SW480 (cell line): ENCODE results near the gene MAT2A.
"Not testable (repeated sequence)": the region's sequence is repeated elsewhere in the genome, so short reads cannot be mapped to it uniquely, and the experiment has no call there.

Experiments
- DNase-seq: peaks from one replicate; pipeline ENCODE4 v3.0.0-alpha.2; 2016; ENCODE audit warnings: low spot score

Gene MAT2A

GRCh38 chr2:85524336-85524908 is 14.5 kb upstream of the MAT2A start:
- DNase-seq, result no peak

DNA sequence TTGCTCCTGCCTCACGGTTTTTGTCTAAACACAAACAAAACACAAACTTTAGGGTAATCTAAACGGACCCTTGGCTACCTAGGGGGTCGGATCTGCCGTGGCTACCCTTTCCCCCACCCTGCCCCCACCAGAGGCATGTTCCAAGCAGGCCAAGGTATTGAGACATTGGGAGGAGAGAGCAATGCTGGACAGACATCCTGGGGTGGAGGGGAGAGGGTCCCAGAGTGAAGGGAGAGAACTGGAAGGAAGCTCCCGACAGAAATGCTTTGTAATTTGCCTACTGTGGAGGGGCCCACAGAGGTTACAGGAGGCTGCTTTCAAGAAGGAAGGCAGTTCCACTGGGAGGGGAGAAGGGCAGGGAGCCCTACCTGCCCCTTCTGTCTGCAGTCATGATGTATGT is 13.9 kb upstream of the MAT2A start:
- DNase-seq, result no peak

DNA sequence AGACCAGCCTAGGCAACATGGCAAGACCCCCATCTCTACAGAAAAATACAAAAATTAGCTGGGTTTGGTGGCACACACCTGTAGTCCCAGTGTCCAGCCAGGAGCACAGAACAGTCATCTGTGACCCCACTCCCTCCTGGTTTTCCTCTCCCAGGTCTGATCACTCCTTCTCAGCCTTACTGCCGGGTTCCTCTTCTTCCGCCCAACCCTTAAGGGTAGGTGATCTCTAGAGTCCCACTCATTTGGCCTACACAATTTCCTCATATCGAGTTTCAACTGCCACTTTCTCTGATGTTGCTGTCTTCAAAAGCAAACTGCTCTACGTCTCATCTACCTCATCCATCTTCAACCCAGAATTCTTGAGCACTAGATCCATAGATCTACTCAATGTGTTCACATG is 13.4 kb upstream of the MAT2A start:
- no peak for DNase-seq

- no peak for DNase-seq
These were observed 11.2 kb upstream of the MAT2A start for GRCh38 chr2:85527787-85528186.

DNA sequence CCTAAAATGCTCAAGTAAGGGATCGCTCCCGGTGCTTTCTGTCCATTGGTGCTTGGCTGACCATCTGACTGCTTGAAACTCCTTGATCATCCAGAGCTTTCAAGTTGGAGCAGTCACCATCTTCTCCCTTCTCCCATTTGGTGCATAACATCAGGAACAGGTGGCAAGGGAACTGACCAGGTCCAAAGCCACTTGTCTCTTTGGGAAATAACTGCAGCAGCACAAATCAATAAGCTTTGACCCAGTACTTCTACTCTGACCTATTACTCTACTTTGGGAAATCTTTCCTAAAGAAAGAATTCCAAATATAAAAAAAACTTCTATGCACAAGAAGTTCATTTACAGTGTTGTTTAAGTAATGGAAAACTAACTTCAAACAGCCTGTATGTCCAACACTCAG is 10.6 kb upstream of the MAT2A start:
- DNase-seq, result no peak

DNA sequence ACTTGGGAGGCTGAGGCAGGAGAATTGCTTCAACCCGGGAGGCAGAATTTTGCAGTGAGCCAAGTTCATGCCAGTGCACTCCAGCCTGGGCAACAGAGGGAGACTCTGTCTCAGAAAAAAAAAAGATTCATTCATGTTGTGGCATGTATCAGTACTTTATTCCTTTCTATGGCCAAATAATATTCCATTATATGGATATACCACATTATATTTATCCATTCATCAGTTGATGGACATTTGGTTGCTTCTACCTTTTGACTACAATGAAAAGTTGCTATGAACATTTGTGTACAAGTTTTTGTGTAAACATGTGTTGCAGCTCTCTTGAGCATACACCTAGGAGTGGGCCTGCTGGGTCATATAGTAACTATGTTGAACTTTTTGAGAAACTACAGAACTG is 9.2 kb upstream of the MAT2A start:
- DNase-seq, result no peak

DNA sequence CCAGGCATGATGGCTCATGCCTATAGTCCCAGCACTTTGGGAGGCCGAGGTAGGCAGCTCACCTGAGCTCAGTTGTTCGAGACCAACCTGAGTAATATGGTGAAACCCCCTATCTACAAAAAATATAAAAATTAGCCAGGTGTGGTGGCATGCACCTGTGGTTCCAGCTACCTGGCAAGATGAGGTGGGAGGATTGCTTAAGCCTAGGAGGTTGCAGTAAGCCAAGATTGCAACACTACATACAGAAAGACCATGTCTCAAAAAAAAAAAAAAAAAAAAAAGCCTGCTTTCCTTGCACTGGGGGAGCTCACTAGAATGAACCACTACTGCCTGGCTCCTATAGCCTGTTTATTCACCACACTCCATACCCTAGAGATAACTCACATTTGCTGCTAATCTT is 7.4 kb upstream of the MAT2A start:
- no peak for DNase-seq

DNA sequence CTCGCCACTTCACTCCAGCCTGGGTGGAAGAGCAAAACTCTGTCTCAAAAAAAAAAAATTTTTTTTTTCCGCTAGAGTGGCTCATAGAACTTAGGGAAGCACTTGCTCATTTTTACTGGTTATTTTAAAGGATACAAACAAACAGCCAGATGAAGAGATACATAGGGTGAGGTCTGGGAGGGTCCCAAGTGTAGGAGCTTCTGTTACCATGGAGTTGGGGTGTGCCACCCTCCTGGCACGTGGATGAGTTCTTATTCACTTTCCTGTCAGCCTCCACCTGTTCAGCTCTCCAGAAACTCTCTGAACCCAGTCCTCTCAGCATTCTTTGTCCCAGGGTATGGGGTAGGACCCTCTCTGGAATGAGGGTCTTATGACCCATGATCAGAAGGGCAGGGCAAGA is 4.9 kb upstream of the MAT2A start:
- DNase-seq, result no peak

DNA sequence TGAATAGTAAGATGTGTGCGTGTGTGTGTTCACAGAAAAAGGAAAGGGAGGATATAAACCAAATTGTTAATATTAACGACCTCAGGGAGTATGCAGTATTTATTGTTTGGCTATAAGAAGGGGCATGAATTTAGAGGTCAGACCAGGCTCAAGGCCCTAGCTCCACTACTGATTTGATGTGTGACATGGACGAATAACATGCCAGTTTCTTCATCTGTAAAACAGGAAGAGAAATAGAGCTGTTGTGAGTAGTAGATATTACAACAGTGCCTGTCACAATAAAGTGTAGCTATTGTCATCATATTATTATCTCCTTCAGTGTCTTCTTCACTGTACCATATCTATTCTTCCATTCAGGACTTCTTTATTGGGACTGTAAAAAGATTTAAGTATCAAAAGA is 4.1 kb upstream of the MAT2A start:
- DNase-seq, result no peak

- DNase-seq, result peak; percentile 65
These were observed 2.5 kb upstream of the MAT2A start for GRCh38 chr2:85536479-85536878.

GRCh38 chr2:85537600-85538506 is 1.1 kb upstream of the MAT2A start:
- peak; percentile 68 for DNase-seq

- DNase-seq, result peak; percentile 65
These were observed 579 bp downstream of the MAT2A start for GRCh38 chr2:85539361-85540132.

- peak; percentile 41 for DNase-seq
These were observed 1.2 kb downstream of the MAT2A start for GRCh38 chr2:85540133-85540648.

DNA sequence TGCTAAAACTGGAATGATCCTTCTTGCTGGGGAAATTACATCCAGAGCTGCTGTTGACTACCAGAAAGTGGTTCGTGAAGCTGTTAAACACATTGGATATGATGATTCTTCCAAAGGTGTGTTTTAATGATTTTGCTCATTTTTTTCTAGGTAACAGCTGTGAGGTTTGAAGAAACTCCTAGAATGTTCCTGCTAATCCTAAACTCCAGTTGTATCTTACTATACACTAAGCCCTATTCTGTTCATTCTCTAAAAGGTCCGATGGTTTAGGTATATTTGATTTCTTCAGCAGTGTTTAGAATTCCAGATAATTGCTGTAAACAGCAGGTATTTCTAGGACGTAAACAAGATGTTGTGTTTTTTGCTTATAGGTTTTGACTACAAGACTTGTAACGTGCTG is 2.3 kb downstream of the MAT2A start:
- no peak for DNase-seq

- no peak for DNase-seq
These were observed 2.9 kb downstream of the MAT2A start for GRCh38 chr2:85541753-85542457.

DNA sequence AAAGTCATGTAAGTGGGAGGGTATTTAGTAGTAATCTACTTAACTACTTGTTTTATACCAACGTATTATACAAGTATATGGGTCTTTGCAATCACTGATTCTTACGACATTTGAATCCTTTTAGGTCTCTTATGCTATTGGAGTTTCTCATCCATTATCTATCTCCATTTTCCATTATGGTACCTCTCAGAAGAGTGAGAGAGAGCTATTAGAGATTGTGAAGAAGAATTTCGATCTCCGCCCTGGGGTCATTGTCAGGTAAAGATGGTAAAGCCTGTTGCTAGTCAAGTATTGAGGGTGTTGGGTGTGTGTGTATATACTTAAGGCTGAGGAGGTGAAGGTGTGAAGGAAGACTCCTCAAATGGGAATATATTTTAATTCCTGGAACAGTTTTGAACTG is 3.8 kb downstream of the MAT2A start:
- DNase-seq, result no peak

DNA sequence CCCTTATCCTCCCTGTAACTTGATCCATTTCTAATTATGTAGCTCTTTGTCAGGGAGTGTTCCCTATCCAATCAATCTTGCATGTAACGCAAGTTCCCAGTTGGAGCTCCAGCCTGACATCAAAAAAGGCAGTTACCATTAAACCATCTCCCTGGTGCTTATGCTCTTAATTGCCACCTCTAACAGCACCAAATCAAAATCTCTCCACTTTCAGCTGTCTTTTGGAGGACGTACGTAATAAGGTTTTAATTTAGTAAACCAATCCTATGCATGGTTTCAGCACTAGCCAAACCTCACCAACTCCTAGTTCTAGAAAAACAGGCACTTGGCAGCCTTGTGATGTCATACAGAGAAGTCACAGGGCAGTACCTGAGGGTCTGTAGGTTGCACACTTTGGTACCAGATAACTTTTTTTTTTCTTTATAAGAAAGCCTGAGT is 5.3 kb downstream of the MAT2A start:
- DNase-seq, result not testable (repeated sequence)

- not testable (repeated sequence) for DNase-seq
These were observed 6.2 kb downstream of the MAT2A start for GRCh38 chr2:85544915-85545779.

DNA sequence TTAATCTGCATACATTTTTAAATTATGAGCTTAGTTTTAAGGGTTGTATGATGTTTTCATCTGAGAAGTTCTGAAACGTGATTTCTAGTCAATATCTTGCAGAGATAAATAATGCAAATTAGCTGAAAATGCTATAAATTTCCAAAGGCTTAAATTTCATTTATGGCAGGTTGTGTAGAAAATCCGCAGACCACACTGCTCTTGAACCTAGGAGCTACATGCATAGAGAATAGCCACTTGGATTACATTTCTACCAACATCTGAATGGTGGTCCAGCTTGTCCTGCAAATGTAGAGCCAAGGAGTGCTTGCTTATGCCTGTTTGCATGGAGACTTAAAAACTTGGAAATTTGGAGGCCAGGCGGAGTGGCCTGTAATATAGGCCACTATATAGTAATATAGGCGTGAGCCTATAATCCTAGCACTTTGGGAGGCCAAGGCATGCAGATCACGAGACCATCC is 6.8 kb downstream of the MAT2A start:
- no peak for DNase-seq

DNA sequence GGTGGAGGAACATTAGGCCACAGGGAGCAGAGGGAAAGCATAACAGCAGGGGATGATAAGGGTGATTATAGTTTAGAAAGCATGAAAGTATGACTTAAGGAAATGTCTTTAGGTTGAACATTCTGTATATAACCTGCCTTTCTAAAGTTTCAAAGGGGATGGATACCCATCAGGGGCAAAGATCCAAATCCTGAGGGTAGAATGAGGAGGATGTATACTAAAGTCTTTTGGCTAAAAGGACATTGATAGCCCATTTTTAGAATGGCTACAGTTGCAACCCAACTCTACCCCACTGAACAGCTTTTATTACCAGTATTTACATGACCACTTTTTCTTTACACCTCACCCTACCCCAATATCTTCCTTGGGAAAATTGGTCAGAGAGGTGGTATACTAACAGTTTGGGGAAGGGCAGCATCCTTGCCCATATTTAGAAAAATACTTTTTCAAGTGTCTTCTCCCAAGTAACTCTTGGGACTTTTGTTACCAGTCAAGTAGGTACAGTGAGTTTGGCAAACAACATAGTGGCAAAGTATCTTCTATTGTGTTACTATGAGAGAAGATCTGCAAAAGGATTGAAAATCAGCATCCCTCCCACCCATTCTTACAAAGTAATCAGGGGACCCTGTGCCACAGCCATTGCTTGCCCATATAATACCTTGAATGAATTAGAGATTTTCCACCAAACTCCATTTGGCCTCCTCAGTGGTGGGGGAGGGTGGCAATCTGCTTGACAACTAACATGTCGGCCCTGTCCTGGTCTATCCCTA is 8.3 kb downstream of the MAT2A start:
- DNase-seq, result no peak
